Activated T-helper 9 cell treated with anti-CD3 and anti-CD28 coated beads, Interleukin-2, amount 50 U/mL, for 16 hours (primary cell): ENCODE measurements around the gene LAMP1.
"Not testable (repeated sequence)": the region's sequence is repeated elsewhere in the genome, so short reads cannot be mapped to it uniquely, and the experiment has no call there.

Experiments used
- DNase-seq: peaks from one replicate; pipeline ENCODE4 v3.0.0-alpha.2; 2020; ENCODE audit warnings: low read depth

The LAMP1 gene

GRCh38 chr13:113296823-113297369, at the start of gene LAMP1:
LAMP1 (plus strand) TSS chr13:113297239; CDS start chr13:113297435, 196 bp downstream.
- peak; percentile 99 for DNase-seq

- DNase-seq = no peak
Observed at GRCh38 chr13:113252516-113253095, 44.4 kb upstream of the LAMP1 start.

- not testable (repeated sequence) for DNase-seq
Observed at GRCh38 chr13:113257908-113258307, 39.1 kb upstream of the LAMP1 start.

- no peak for DNase-seq
Observed at GRCh38 chr13:113258321-113259054, 38.6 kb upstream of the LAMP1 start.

- no peak for DNase-seq
Observed at GRCh38 chr13:113260996-113261395, 36.0 kb upstream of the LAMP1 start.

- DNase-seq = not testable (repeated sequence)
Observed at GRCh38 chr13:113263016-113263415, 34.0 kb upstream of the LAMP1 start.

GRCh38 chr13:113267642-113268405, 29.2 kb upstream of the LAMP1 start:
- no peak for DNase-seq

GRCh38 chr13:113272031-113272430, 25.0 kb upstream of the LAMP1 start:
- DNase-seq = no peak

- no peak for DNase-seq
Observed at GRCh38 chr13:113272701-113273181, 24.3 kb upstream of the LAMP1 start.

GRCh38 chr13:113273321-113273720, 23.7 kb upstream of the LAMP1 start:
- DNase-seq = no peak

- DNase-seq = no peak
Observed at GRCh38 chr13:113273851-113274590, 23.0 kb upstream of the LAMP1 start.

- no peak for DNase-seq
Observed at GRCh38 chr13:113274721-113275120, 22.3 kb upstream of the LAMP1 start.

GRCh38 chr13:113275387-113275786, 21.7 kb upstream of the LAMP1 start:
- no peak for DNase-seq

- DNase-seq = no peak
Observed at GRCh38 chr13:113280126-113280525, 16.9 kb upstream of the LAMP1 start.

- no peak for DNase-seq
Observed at GRCh38 chr13:113283904-113284303, 13.1 kb upstream of the LAMP1 start.

GRCh38 chr13:113288880-113289279, 8.2 kb upstream of the LAMP1 start:
- no peak for DNase-seq

- no peak for DNase-seq
Observed at GRCh38 chr13:113291129-113291528, 5.9 kb upstream of the LAMP1 start.

- DNase-seq = no peak
Observed at GRCh38 chr13:113292021-113292862, 4.8 kb upstream of the LAMP1 start.

- DNase-seq = no peak
Observed at GRCh38 chr13:113293686-113294085, 3.4 kb upstream of the LAMP1 start.

GRCh38 chr13:113295776-113296175, 1.3 kb upstream of the LAMP1 start:
- DNase-seq = no peak
